Muscle of arm (tissue), 12 donors: ENCODE measurements around the gene SLC2A5. TPM values are rescaled to one million over a fixed set of nuclear protein-coding genes. Genes with fewer than 3 reads are reported as not detected.
A peak's percentile ranks its signal among the peaks of the same experiment; 100 is the strongest.
"Not testable (repeated sequence)": the region's sequence is repeated elsewhere in the genome, so short reads cannot be mapped to it uniquely, and the experiment has no call there.

Experiments
- DNase-seq: peaks from one replicate; pipeline ENCODE4 v3.0.0-alpha.2; 2013
- polyA plus RNA-seq, 12 donors: library from polyadenylated mRNA; unstranded; fragments of 120-200 nt; gene quantifications; one replicate each; pipeline ENCODE4 v1.2.1, GENCODE V29; 2013; ENCODE audit not compliant: insufficient read length in 12 of 12

SLC2A5 gene
- polyA plus RNA-seq, 12 donors: 2.1 to 23.4 (median 9.4) TPM; not detected in 1

- DNase-seq: no peak
Measured at GRCh38 chr1:9038881-9039760, 30.3 kb downstream of the SLC2A5 start.

- DNase-seq: no peak
Measured at GRCh38 chr1:9038338-9038650, 31.1 kb downstream of the SLC2A5 start.

GRCh38 chr1:9037476-9038337 lies 31.7 kb downstream of the SLC2A5 start:
- DNase-seq: no peak

- DNase-seq: no peak
Measured at GRCh38 chr1:9035226-9035625, 34.2 kb downstream of the SLC2A5 start.

- DNase-seq: no peak
Measured at GRCh38 chr1:9033363-9033762, 36.1 kb downstream of the SLC2A5 start.

- DNase-seq: no peak
Measured at GRCh38 chr1:9031484-9032259, 37.8 kb downstream of the SLC2A5 start.

- not testable (repeated sequence) for DNase-seq
Measured at GRCh38 chr1:9031077-9031476, 38.4 kb downstream of the SLC2A5 start.

- DNase-seq: no peak
Measured at GRCh38 chr1:9028921-9029705, 40.3 kb downstream of the SLC2A5 start.

GRCh38 chr1:9027307-9027706 lies 42.1 kb downstream of the SLC2A5 start:
- no peak for DNase-seq

- DNase-seq: no peak
Measured at GRCh38 chr1:9025449-9025848, 44.0 kb downstream of the SLC2A5 start.

- DNase-seq: no peak
Measured at GRCh38 chr1:9024837-9025236, 44.6 kb downstream of the SLC2A5 start.

- no peak for DNase-seq
Measured at GRCh38 chr1:9022773-9023172, 46.7 kb downstream of the SLC2A5 start.

- DNase-seq: not testable (repeated sequence)
Measured at GRCh38 chr1:9022026-9022738, 47.3 kb downstream of the SLC2A5 start.

- DNase-seq: no peak
Measured at GRCh38 chr1:9020305-9020704, 49.1 kb downstream of the SLC2A5 start.

- no peak for DNase-seq
Measured at GRCh38 chr1:9019896-9020295, 49.5 kb downstream of the SLC2A5 start.

- peak; percentile 11 for DNase-seq
Measured at GRCh38 chr1:9018333-9018732, 51.1 kb downstream of the SLC2A5 start.

- no peak for DNase-seq
Measured at GRCh38 chr1:9016455-9016854, 53.0 kb downstream of the SLC2A5 start.

- DNase-seq: peak; percentile 27
Measured at GRCh38 chr1:9014475-9015375, 54.7 kb downstream of the SLC2A5 start.

GRCh38 chr1:9013819-9014218 lies 55.6 kb downstream of the SLC2A5 start:
- DNase-seq: no peak
